ENCODE data around the gene FOXO3.

GRCh38 chr6:108565893-108566292 lies 5.2 kb downstream of the FOXO3 start:
- TF ChIP-seq EZH2 (IDR thresholded peaks at IDR 0.05; ENCODE audit: insufficient read depth, poor library complexity, severe bottlenecking), result no peak
- no peak for TF ChIP-seq EZH2phosphoT487 (IDR thresholded peaks at IDR 0.05; ENCODE audit: insufficient read depth, low read depth)

All from GM23248 (cell line).